Measurements from ENCODE around the gene ACSL6. TPM values are rescaled to one million over a fixed set of nuclear protein-coding genes. Genes with fewer than 3 reads are reported as not detected.

The ACSL6 gene
- total RNA-seq, 4 donors from 2014 or later = 0.22 to 3.3 (median 0.81) TPM

- Histone ChIP-seq H3K4me1 (peaks cover 0 to 17% (median 0%) of the 10 kb centered on the region in 4 donors), H3K27me3 (no peaks in the 10 kb centered on the region), H3K9me3 (no peaks in the 10 kb centered on the region), H3K36me3 (no peaks in the 10 kb centered on the region), H3K27ac (peak overlapping the region in 1 of 4 donors; percentile 44), H3K4me3 (no peak overlapping the region)
- no peak for DNase-seq (ENCODE audit: low spot score in 2 of 2)
- TF ChIP-seq POLR2A (IDR thresholded peaks at IDR 0.05) (no peak), EP300 (IDR thresholded peaks at IDR 0.05) (peak; percentile 35 to 37)
- 15 to 28% methylated on average over 2 of the region's 2 CpGs for WGBS, 2 donors
Observed at GRCh38 chr5:131983244-131983771, 28.1 kb downstream of the ACSL6 start.

GRCh38 chr5:131981516-131981915, 29.9 kb downstream of the ACSL6 start:
- H3K27ac ChIP-seq = no peak overlapping the region
- peaks cover 0 to 17% (median 0%) of the 10 kb centered on the region in 4 donors for H3K4me1 ChIP-seq
- no peaks in the 10 kb centered on the region for H3K36me3 ChIP-seq
- H3K4me3 ChIP-seq = no peak overlapping the region
- DNase-seq (ENCODE audit: low spot score in 2 of 2) = no peak
- H3K27me3 ChIP-seq = no peaks in the 10 kb centered on the region
- 56 to 67% methylated on average over 4 of the region's 4 CpGs for WGBS, 2 donors
- no peak for TF ChIP-seq POLR2A (IDR thresholded peaks at IDR 0.05)
- H3K9me3 ChIP-seq = no peaks in the 10 kb centered on the region

GRCh38 chr5:131980696-131981095, 30.8 kb downstream of the ACSL6 start:
- Histone ChIP-seq H3K27ac (no peak overlapping the region), H3K36me3 (no peaks in the 10 kb centered on the region), H3K9me3 (no peaks in the 10 kb centered on the region), H3K4me1 (peaks cover 0 to 17% (median 0%) of the 10 kb centered on the region in 4 donors), H3K27me3 (no peaks in the 10 kb centered on the region), H3K4me3 (no peak overlapping the region)
- TF ChIP-seq EP300 (IDR thresholded peaks at IDR 0.05) = no peak
- no peak for TF ChIP-seq CTCF (IDR thresholded peaks at IDR 0.05)
- TF ChIP-seq POLR2A (IDR thresholded peaks at IDR 0.05) = no peak
- WGBS, 2 donors = 89 to 95% methylated on average over 4 of the region's 4 CpGs
- DNase-seq (ENCODE audit: low spot score in 2 of 2) = no peak

GRCh38 chr5:131979816-131980215, 31.6 kb downstream of the ACSL6 start:
- DNase-seq (ENCODE audit: low spot score in 2 of 2) = no peak
- Histone ChIP-seq H3K27me3 (no peaks in the 10 kb centered on the region), H3K4me3 (no peak overlapping the region), H3K27ac (no peak overlapping the region), H3K36me3 (no peaks in the 10 kb centered on the region), H3K4me1 (peaks cover 0 to 17% (median 0%) of the 10 kb centered on the region in 4 donors), H3K9me3 (no peaks in the 10 kb centered on the region)
- TF ChIP-seq CTCF (IDR thresholded peaks at IDR 0.05) = no peak
- no peak for TF ChIP-seq POLR2A (IDR thresholded peaks at IDR 0.05)
- no peak for TF ChIP-seq EP300 (IDR thresholded peaks at IDR 0.05)
- WGBS, 2 donors = 71 to 80% methylated on average over 4 of the region's 4 CpGs

- no peak for TF ChIP-seq EP300 (IDR thresholded peaks at IDR 0.05)
- no peak for TF ChIP-seq POLR2A (IDR thresholded peaks at IDR 0.05)
- no peak for TF ChIP-seq CTCF (IDR thresholded peaks at IDR 0.05)
- WGBS, 2 donors = 65 to 71% methylated on average over 2 of the region's 2 CpGs
- DNase-seq (ENCODE audit: low spot score in 2 of 2) = no peak
- Histone ChIP-seq H3K4me3 (no peak overlapping the region), H3K9me3 (no peaks in the 10 kb centered on the region), H3K4me1 (no peaks in the 10 kb centered on the region), H3K27ac (no peak overlapping the region), H3K36me3 (no peaks in the 10 kb centered on the region), H3K27me3 (no peaks in the 10 kb centered on the region)
Observed at GRCh38 chr5:131977212-131977604, 34.2 kb downstream of the ACSL6 start.

GRCh38 chr5:131976414-131977211, 34.8 kb downstream of the ACSL6 start:
- WGBS, 2 donors = 88 to 94% methylated on average over 6 of the region's 6 CpGs
- DNase-seq (ENCODE audit: low spot score in 2 of 2) = no peak
- no peaks in the 10 kb centered on the region for H3K4me1 ChIP-seq
- no peaks in the 10 kb centered on the region for H3K36me3 ChIP-seq
- no peaks in the 10 kb centered on the region for H3K9me3 ChIP-seq
- TF ChIP-seq EP300 (IDR thresholded peaks at IDR 0.05) (no peak), CTCF (IDR thresholded peaks at IDR 0.05) (no peak), POLR2A (IDR thresholded peaks at IDR 0.05) (no peak)
- H3K4me3 ChIP-seq = no peak overlapping the region
- H3K27ac ChIP-seq = no peak overlapping the region
- no peaks in the 10 kb centered on the region for H3K27me3 ChIP-seq
